Inferior parietal cortex (tissue), 1 donor: Measurements from ENCODE around the gene PPP1R12A.
"Not testable (repeated sequence)": the region's sequence is repeated elsewhere in the genome, so short reads cannot be mapped to it uniquely, and the experiment has no call there.

ENCODE experiments used
- DNase-seq: peaks from one replicate; pipeline ENCODE4 v3.0.0-alpha.2; 2016; ENCODE audit errors: extremely low spot score

Gene PPP1R12A

GRCh38 chr12:79935021-79935623 is at the start of gene PPP1R12A:
Gene PPP1R12A, minus strand, starts transcription at chr12:79935097. Its CDS starts 166 bp downstream, at chr12:79934931.
- DNase-seq: peak; percentile 97

GRCh38 chr12:79983986-79984620 is 49.2 kb upstream of the PPP1R12A start:
- DNase-seq: no peak

- DNase-seq: no peak
Measured at GRCh38 chr12:79983492-79983891, 48.6 kb upstream of the PPP1R12A start.

GRCh38 chr12:79982086-79983062 is 47.5 kb upstream of the PPP1R12A start:
- DNase-seq: no peak

- DNase-seq: no peak
Measured at GRCh38 chr12:79978692-79979091, 43.8 kb upstream of the PPP1R12A start.

GRCh38 chr12:79977856-79978460 is 43.1 kb upstream of the PPP1R12A start:
- not testable (repeated sequence) for DNase-seq

GRCh38 chr12:79975143-79975542 is 40.2 kb upstream of the PPP1R12A start:
- DNase-seq: no peak

GRCh38 chr12:79973801-79974200 is 38.9 kb upstream of the PPP1R12A start:
- DNase-seq: peak; percentile 40

GRCh38 chr12:79964100-79964627 is 29.3 kb upstream of the PPP1R12A start:
- no peak for DNase-seq

GRCh38 chr12:79961411-79961810 is 26.5 kb upstream of the PPP1R12A start:
- DNase-seq: no peak

GRCh38 chr12:79959484-79959883 is 24.6 kb upstream of the PPP1R12A start:
- DNase-seq: peak; percentile 58

- no peak for DNase-seq
Measured at GRCh38 chr12:79956896-79957295, 22.0 kb upstream of the PPP1R12A start.

GRCh38 chr12:79955561-79955960 is 20.7 kb upstream of the PPP1R12A start:
- DNase-seq: no peak

GRCh38 chr12:79954037-79954610 is 19.2 kb upstream of the PPP1R12A start:
- no peak for DNase-seq

GRCh38 chr12:79949098-79949497 is 14.2 kb upstream of the PPP1R12A start:
- DNase-seq: no peak

GRCh38 chr12:79945433-79945832 is 10.5 kb upstream of the PPP1R12A start:
- no peak for DNase-seq

- no peak for DNase-seq
Measured at GRCh38 chr12:79944565-79944964, 9.7 kb upstream of the PPP1R12A start.

- DNase-seq: not testable (repeated sequence)
Measured at GRCh38 chr12:79942846-79943245, 7.9 kb upstream of the PPP1R12A start.

- no peak for DNase-seq
Measured at GRCh38 chr12:79939728-79940310, 4.9 kb upstream of the PPP1R12A start.

- no peak for DNase-seq
Measured at GRCh38 chr12:79938843-79939242, 3.9 kb upstream of the PPP1R12A start.

GRCh38 chr12:79936670-79937069 is 1.8 kb upstream of the PPP1R12A start:
- DNase-seq: peak; percentile 38
